Measurements from ENCODE around the gene BEX2.

BEX2 gene

GRCh38 chrX:103274284-103274683 is 36.5 kb downstream of the BEX2 start:
- no peak for DNase-seq

Measured in anterior cingulate cortex (tissue), 58 donors.